HEK293 (cell line): Measurements from ENCODE around the gene FAM184A.

Source experiments
- CTCF ChIA-PET: fragments of 350-600 bp; formaldehyde crosslinking; extraction: SDS; loops from one replicate; lab custom pipeline; 2021; ENCODE audit warnings: antibody characterized with exemption; lab: Yijun Ruan, JAX
- POLR2A ChIA-PET: fragments of 300-600 bp; formaldehyde crosslinking; extraction: SDS; loops from one replicate; lab custom pipeline; 2020; ENCODE audit warnings: antibody characterized with exemption, inconsistent platforms; lab: Yijun Ruan, JAX
- H3K27ac ChIP-seq: fragments of 200-500 bp; sonication (Bioruptor generic); 2 replicates; pipeline ENCODE4 v1.5.1; 2014; ENCODE audit warnings: low read depth, low read length, control low read depth, inconsistent platforms; ENCODE audit errors: extremely low read depth
- H3K36me3 ChIP-seq, 2 experiments: fragments of 200-500 bp in 1 of 2; sonication (Bioruptor generic) in 1 of 2; 1 replicate in 1 of 2; 2 replicates in 1 of 2; pipeline ENCODE4 v1.5.1; 2014 to 2017; ENCODE audit warnings: inconsistent platforms in 2 of 2, low read length in 2 of 2; ENCODE audit not compliant: control insufficient read depth in 2 of 2, insufficient read depth in 1 of 2
- H3K4me1 ChIP-seq: fragments of 200-500 bp; sonication (Bioruptor generic); 2 replicates; pipeline ENCODE4 v1.5.1; 2014; ENCODE audit warnings: mild to moderate bottlenecking, low read length, inconsistent platforms; ENCODE audit not compliant: control insufficient read depth, insufficient read depth
- H3K4me3 ChIP-seq: 2 replicates; pipeline ENCODE4 v1.5.1; 2011; ENCODE audit warnings: low read depth, mild to moderate bottlenecking, control low read depth, low read length, moderate library complexity
- H3K9me3 ChIP-seq: fragments of 200-500 bp; sonication (Bioruptor generic); 2 replicates; pipeline ENCODE4 v1.5.1; 2014; ENCODE audit warnings: low read depth, low read length, inconsistent platforms; ENCODE audit not compliant: control insufficient read depth, insufficient read depth
- FEZF1 ChIP-seq: fragments of 450-650 bp; formaldehyde crosslinking; IDR thresholded peaks from 2 replicates; pipeline ENCODE4 v1.5.1; 2016; ENCODE audit warnings: missing biosample characterization, missing genetic modification characterization
- KLF16 ChIP-seq: fragments of 450-650 bp; formaldehyde crosslinking; IDR thresholded peaks from 2 replicates; pipeline ENCODE4 v1.5.1; 2017; ENCODE audit warnings: missing biosample characterization, missing genetic modification characterization
- PATZ1 ChIP-seq: fragments of 450-650 bp; formaldehyde crosslinking; IDR thresholded peaks from 2 replicates; pipeline ENCODE4 v1.5.1; 2016; ENCODE audit warnings: missing biosample characterization, missing genetic modification characterization
- PBX3 ChIP-seq: sonication (generic); formaldehyde crosslinking; IDR thresholded peaks from 2 replicates; pipeline ENCODE4 v1.8.1; 2022; ENCODE audit warnings: mild to moderate bottlenecking, moderate library complexity, missing genetic modification reagents
- SCRT2 ChIP-seq: fragments of 450-650 bp; formaldehyde crosslinking; IDR thresholded peaks from 2 replicates; pipeline ENCODE4 v1.5.1; 2016; ENCODE audit warnings: missing biosample characterization, missing genetic modification characterization
- SP2 ChIP-seq: fragments of 450-650 bp; formaldehyde crosslinking; IDR thresholded peaks from 2 replicates; pipeline ENCODE4 v1.5.1; 2016; ENCODE audit warnings: missing biosample characterization, missing genetic modification characterization
- SP7 ChIP-seq: fragments of 450-650 bp; formaldehyde crosslinking; IDR thresholded peaks from 2 replicates; pipeline ENCODE4 v1.5.1; 2016; ENCODE audit warnings: missing biosample characterization, missing genetic modification characterization
- TCF7L2 ChIP-seq: IDR thresholded peaks from 2 replicates; pipeline ENCODE4 v1.6.1; 2011; ENCODE audit warnings: low read depth, mild to moderate bottlenecking, inconsistent platforms, low read length, moderate library complexity, borderline replicate concordance
- TRIM28 ChIP-seq: IDR thresholded peaks from 2 replicates; pipeline ENCODE4 v1.6.1; 2011; ENCODE audit warnings: low read length, control low read depth, borderline replicate concordance
- ZBTB6 ChIP-seq: fragments of 450-650 bp; formaldehyde crosslinking; IDR thresholded peaks from 2 replicates; pipeline ENCODE4 v1.5.1; 2017; ENCODE audit warnings: missing biosample characterization, missing genetic modification characterization
- ZFP3 ChIP-seq: fragments of 450-650 bp; formaldehyde crosslinking; IDR thresholded peaks from 2 replicates; pipeline ENCODE4 v1.5.1; 2016; ENCODE audit warnings: low read depth, missing biosample characterization, missing genetic modification characterization
- ZNF133 ChIP-seq: fragments of 450-650 bp; formaldehyde crosslinking; IDR thresholded peaks from 2 replicates; pipeline ENCODE4 v1.5.1; 2016; ENCODE audit warnings: missing biosample characterization, missing genetic modification characterization
- ZNF146 ChIP-seq: fragments of 450-650 bp; formaldehyde crosslinking; IDR thresholded peaks from 2 replicates; pipeline ENCODE4 v1.5.1; 2016; ENCODE audit warnings: missing biosample characterization, missing genetic modification characterization
- ZNF157 ChIP-seq: fragments of 450-650 bp; formaldehyde crosslinking; IDR thresholded peaks from 2 replicates; pipeline ENCODE4 v1.5.1; 2016; ENCODE audit warnings: missing biosample characterization, missing genetic modification characterization
- ZNF175 ChIP-seq: fragments of 450-650 bp; formaldehyde crosslinking; IDR thresholded peaks from 2 replicates; pipeline ENCODE4 v1.5.1; 2016; ENCODE audit warnings: missing biosample characterization, missing genetic modification characterization
- ZNF19 ChIP-seq: fragments of 450-650 bp; formaldehyde crosslinking; IDR thresholded peaks from 2 replicates; pipeline ENCODE4; 2016; ENCODE audit warnings: missing biosample characterization, missing genetic modification characterization, low read depth
- ZNF223 ChIP-seq: fragments of 450-650 bp; formaldehyde crosslinking; IDR thresholded peaks from 2 replicates; pipeline ENCODE4 v1.5.1; 2016; ENCODE audit warnings: missing biosample characterization, missing genetic modification characterization
- ZNF239 ChIP-seq: fragments of 450-650 bp; formaldehyde crosslinking; IDR thresholded peaks from 2 replicates; pipeline ENCODE4 v1.5.1; 2016; ENCODE audit warnings: missing biosample characterization, missing genetic modification characterization
- ZNF292 ChIP-seq: fragments of 450-650 bp; formaldehyde crosslinking; IDR thresholded peaks from 2 replicates; pipeline ENCODE4 v1.5.1; 2016; ENCODE audit warnings: low read depth, missing biosample characterization, missing genetic modification characterization, borderline replicate concordance
- ZNF341 ChIP-seq: fragments of 450-650 bp; formaldehyde crosslinking; IDR thresholded peaks from 2 replicates; pipeline ENCODE4; 2016; ENCODE audit warnings: low read depth, missing biosample characterization, missing genetic modification characterization
- ZNF510 ChIP-seq: fragments of 450-650 bp; formaldehyde crosslinking; IDR thresholded peaks from 2 replicates; pipeline ENCODE4 v1.5.1; 2018; ENCODE audit warnings: mild to moderate bottlenecking, missing genetic modification characterization, missing biosample characterization; ENCODE audit not compliant: insufficient replicate concordance
- ZNF521 ChIP-seq: fragments of 450-650 bp; formaldehyde crosslinking; IDR thresholded peaks from 2 replicates; pipeline ENCODE4 v1.5.1; 2017; ENCODE audit warnings: missing biosample characterization, mild to moderate bottlenecking, missing genetic modification characterization
- ZNF530 ChIP-seq: fragments of 450-650 bp; formaldehyde crosslinking; IDR thresholded peaks from 2 replicates; pipeline ENCODE4 v1.5.1; 2016; ENCODE audit warnings: low read depth, missing biosample characterization, missing genetic modification characterization
- ZNF596 ChIP-seq: fragments of 450-650 bp; IDR thresholded peaks from 2 replicates; pipeline ENCODE4 v1.5.0; 2018; ENCODE audit warnings: missing biosample characterization, mild to moderate bottlenecking, missing genetic modification characterization, moderate library complexity
- ZNF600 ChIP-seq: fragments of 450-650 bp; formaldehyde crosslinking; IDR thresholded peaks from 2 replicates; pipeline ENCODE4 v1.5.1; 2016; ENCODE audit warnings: missing biosample characterization, missing genetic modification characterization
- ZNF610 ChIP-seq: fragments of 450-650 bp; formaldehyde crosslinking; IDR thresholded peaks from 2 replicates; pipeline ENCODE4 v1.5.1; 2016; ENCODE audit warnings: missing biosample characterization, missing genetic modification characterization, borderline replicate concordance
- ZNF664 ChIP-seq: fragments of 450-650 bp; formaldehyde crosslinking; IDR thresholded peaks from 2 replicates; pipeline ENCODE4 v1.5.1; 2016; ENCODE audit warnings: missing biosample characterization, missing genetic modification characterization
- ZNF701 ChIP-seq: fragments of 450-650 bp; formaldehyde crosslinking; IDR thresholded peaks from 2 replicates; pipeline ENCODE4 v1.5.1; 2016; ENCODE audit warnings: missing biosample characterization, missing genetic modification characterization
- ZNF785 ChIP-seq: fragments of 450-650 bp; formaldehyde crosslinking; IDR thresholded peaks from 2 replicates; pipeline ENCODE4 v1.5.1; 2016; ENCODE audit warnings: missing biosample characterization, missing genetic modification characterization
- TF ChIP-seq, protein P1 (sequence below): fragments of 450-650 bp; formaldehyde crosslinking; IDR thresholded peaks from 2 replicates; pipeline ENCODE4 v1.5.1; 2016; ENCODE audit warnings: missing biosample characterization, missing genetic modification characterization

Gene FAM184A

GRCh38 chr6:119109654-119110325 lies 31.3 kb upstream of the FAM184A start:
- no peak overlapping the region for H3K27ac ChIP-seq
- ChIA-PET POLR2A (no interaction called here), CTCF (interaction anchor here (0.6 to 4.7 kb wide), 46 partner anchors 8 to 1269 kb away, joined by 3 to 100 read pairs (median 4); partner anchors contain the start of gene ASF1A)
- no peak for TF ChIP-seq ZNF223 (tag by site-specific recombination)
- TF ChIP-seq ZFP3 (tag by site-specific recombination): no peak
- no peak for TF ChIP-seq TRIM28
- no peak for TF ChIP-seq ZNF596 (tag by site-specific recombination)
- TF ChIP-seq SP7 (tag by site-specific recombination): no peak
- TF ChIP-seq ZNF701 (tag by site-specific recombination): no peak
- no peak for TF ChIP-seq ZNF510
- no peak for TF ChIP-seq ZNF133 (tag by site-specific recombination)
- TF ChIP-seq ZNF157 (tag by site-specific recombination): no peak
- TF ChIP-seq ZNF610 (tag by site-specific recombination): no peak
- TF ChIP-seq SP2 (tag by site-specific recombination): no peak
- TF ChIP-seq ZNF664: no peak
- no peak for TF ChIP-seq FEZF1 (tag by site-specific recombination)
- no peak for TF ChIP-seq ZNF146 (tag by site-specific recombination)
- no peak for TF ChIP-seq ZBTB6 (tag by site-specific recombination)
- no peak for TF ChIP-seq ZNF785 (tag by site-specific recombination)
- TF ChIP-seq, protein P1, sequence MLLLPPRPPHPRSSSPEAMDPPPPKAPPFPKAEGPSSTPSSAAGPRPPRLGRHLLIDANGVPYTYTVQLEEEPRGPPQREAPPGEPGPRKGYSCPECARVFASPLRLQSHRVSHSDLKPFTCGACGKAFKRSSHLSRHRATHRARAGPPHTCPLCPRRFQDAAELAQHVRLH (tag by site-specific recombination): no peak
- TF ChIP-seq PBX3: no peak
- no peak for TF ChIP-seq ZNF19 (tag by site-specific recombination)
- H3K9me3 ChIP-seq: no peaks in the 10 kb centered on the region
- no peaks in the 10 kb centered on the region for H3K4me1 ChIP-seq
- H3K4me3 ChIP-seq: no peak overlapping the region
- H3K36me3 ChIP-seq: no peaks in the 10 kb centered on the region

- TF ChIP-seq ZNF600 (tag by site-specific recombination) (no peak), ZNF530 (no peak), PATZ1 (tag by site-specific recombination) (no peak), TCF7L2 (no peak), ZNF341 (no peak), ZNF292 (tag by site-specific recombination) (no peak), SCRT2 (tag by site-specific recombination) (no peak), ZNF239 (tag by site-specific recombination) (no peak), ZNF521 (tag by site-specific recombination) (no peak), KLF16 (tag by site-specific recombination) (no peak), ZNF175 (tag by site-specific recombination) (no peak)
- TF ChIP-seq, all 188 proteins: peak for 0
- CTCF ChIA-PET: interaction anchor here (0.6 to 1.7 kb wide), 7 partner anchors 9 to 1582 kb away, joined by 3 to 6 read pairs (median 3); no protein-coding TSS in a partner anchor
- Histone ChIP-seq H3K9me3 (no peaks in the 10 kb centered on the region), H3K4me1 (no peaks in the 10 kb centered on the region), H3K27ac (no peak overlapping the region), H3K36me3 (no peaks in the 10 kb centered on the region), H3K4me3 (no peak overlapping the region)
- POLR2A ChIA-PET: no interaction called here
These were observed 29.6 kb upstream of the FAM184A start for GRCh38 chr6:119108076-119108475.
